ENCODE measurements around the gene NEDD4. TPM values are rescaled to one million over a fixed set of nuclear protein-coding genes. Genes with fewer than 3 reads are reported as not detected.
A peak's percentile ranks its signal among the peaks of the same experiment; 100 is the strongest.
"Not testable (repeated sequence)": the region's sequence is repeated elsewhere in the genome, so short reads cannot be mapped to it uniquely, and the experiment has no call there.

Gene NEDD4
- total RNA-seq, 2 experiments from 2014 or later, result 29.1 to 32.2 TPM

DNA sequence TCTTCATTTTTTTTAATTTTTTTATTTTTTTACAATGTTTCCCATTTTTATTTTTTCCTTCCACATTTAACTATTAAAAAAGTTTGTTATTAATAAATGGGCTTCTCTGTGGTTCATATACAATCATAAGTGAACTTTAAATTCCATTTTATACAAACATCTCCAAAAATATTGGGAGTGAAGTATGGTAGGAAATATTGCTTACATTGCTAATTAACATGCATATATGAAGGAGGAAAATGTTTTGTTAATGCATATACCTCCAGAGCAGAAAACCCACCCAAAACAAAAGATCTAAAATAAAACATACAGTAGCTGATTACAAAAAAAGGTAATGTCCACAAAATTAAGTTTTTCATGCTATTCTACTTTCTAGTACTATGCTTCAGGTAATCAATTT lies 9.9 kb upstream of the NEDD4 start:
- H3K4me1 Mint-ChIP-seq (ENCODE audit: low read depth); H3K36me3 Mint-ChIP-seq (ENCODE audit: low read depth); H3K27ac Mint-ChIP-seq; intact Hi-C loops (cut with micrococcal nuclease); H3K27me3 Mint-ChIP-seq (ENCODE audit: low read depth); DNase-seq; H3K9me3 Mint-ChIP-seq; H3K4me3 Mint-ChIP-seq: not testable (repeated sequence)
- CTCF ChIA-PET, result interaction anchor here (0.6 kb wide), 1 partner anchor 9 kb away, joined by 3 read pairs; no protein-coding TSS in a partner anchor

- intact Hi-C loops (cut with micrococcal nuclease), result no loop called here
- Mint-ChIP-seq H3K4me1 (ENCODE audit: low read depth) (peaks cover 12% of the 10 kb centered on the region), H3K4me3 (no peak overlapping the region), H3K9me3 (no peaks in the 10 kb centered on the region), H3K36me3 (ENCODE audit: low read depth) (peaks cover 2% of the 10 kb centered on the region), H3K27ac (no peak overlapping the region), H3K27me3 (ENCODE audit: low read depth) (peaks cover 11% of the 10 kb centered on the region)
- CTCF ChIA-PET, result no interaction called here
- no peak for DNase-seq
Measured at GRCh38 chr15:56001471-56002078, 8.2 kb upstream of the NEDD4 start.

DNA sequence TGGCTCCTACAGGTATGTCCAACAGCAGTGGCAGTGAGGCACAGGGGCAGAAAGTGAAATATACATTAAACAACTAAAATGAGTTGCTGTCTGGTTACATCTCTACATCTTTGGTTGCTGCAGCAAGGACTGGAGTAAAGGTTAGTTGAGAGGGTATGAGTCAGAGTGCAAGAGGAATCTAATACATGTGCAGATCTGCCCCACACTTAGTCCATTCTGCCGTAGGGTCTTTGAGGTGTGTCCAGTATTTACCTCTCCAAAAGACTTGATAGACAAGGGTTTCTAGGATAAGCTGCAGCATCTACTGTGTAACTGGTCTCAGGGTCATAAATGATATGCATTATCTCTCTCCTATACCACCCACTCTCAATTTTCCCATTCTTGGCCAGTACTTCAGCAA lies 6.2 kb upstream of the NEDD4 start:
- intact Hi-C loops (cut with micrococcal nuclease), result loop anchor here (10.0 kb wide), 1 partner anchor 425 kb away; no protein-coding TSS in a partner anchor
- no peak for DNase-seq
- Mint-ChIP-seq H3K9me3 (no peaks in the 10 kb centered on the region), H3K4me3 (no peak overlapping the region), H3K27me3 (ENCODE audit: low read depth) (peaks cover 17% of the 10 kb centered on the region), H3K4me1 (ENCODE audit: low read depth) (peaks cover 19% of the 10 kb centered on the region), H3K36me3 (ENCODE audit: low read depth) (peaks cover 2% of the 10 kb centered on the region), H3K27ac (no peak overlapping the region)
- CTCF ChIA-PET, result no interaction called here

GRCh38 chr15:55998478-55998877 lies 5.1 kb upstream of the NEDD4 start:
- Mint-ChIP-seq H3K27ac (no peak overlapping the region), H3K4me1 (ENCODE audit: low read depth) (peaks cover 15% of the 10 kb centered on the region), H3K9me3 (no peaks in the 10 kb centered on the region), H3K36me3 (ENCODE audit: low read depth) (peaks cover 2% of the 10 kb centered on the region), H3K4me3 (no peak overlapping the region), H3K27me3 (ENCODE audit: low read depth) (peaks cover 17% of the 10 kb centered on the region)
- no peak for DNase-seq
- intact Hi-C loops (cut with micrococcal nuclease), result loop anchor here (10.0 kb wide), 1 partner anchor 426 kb away; no protein-coding TSS in a partner anchor
- CTCF ChIA-PET, result no interaction called here

DNA sequence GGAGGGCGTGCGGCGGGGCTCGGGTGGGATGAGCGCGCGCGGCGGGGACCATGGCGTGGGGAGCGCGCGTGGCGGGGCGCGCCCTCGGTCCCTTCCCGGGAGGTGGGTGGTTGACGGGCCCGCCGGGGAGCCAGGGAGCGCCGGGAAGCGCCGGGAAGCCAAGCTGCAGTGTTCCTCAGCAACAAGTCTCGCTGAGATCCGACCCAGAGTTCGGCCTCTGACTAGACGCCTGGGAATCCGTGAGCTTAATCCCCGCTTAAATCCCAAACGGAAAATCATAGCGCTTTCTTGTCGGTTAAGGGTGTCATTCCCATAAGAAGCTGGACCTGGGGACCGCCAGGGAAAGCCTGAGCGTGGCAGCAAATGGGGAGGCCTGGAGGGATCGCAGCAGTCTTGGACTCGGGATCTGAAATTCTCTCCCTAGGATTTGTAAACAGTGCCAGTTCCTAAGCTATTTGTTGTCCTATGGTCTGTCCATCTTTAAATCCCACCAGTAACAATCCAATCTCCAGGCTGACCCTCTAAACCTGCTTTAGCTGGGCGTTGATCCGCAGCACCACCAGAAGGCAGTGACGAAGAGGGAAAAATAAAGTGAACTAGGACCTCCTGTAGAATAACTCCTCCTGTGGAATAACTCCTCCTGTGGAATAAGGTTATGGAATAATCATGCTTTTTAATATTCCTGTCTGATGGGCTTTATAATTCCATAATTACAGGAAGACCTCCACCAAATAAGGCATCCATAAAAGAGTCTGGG lies 570 bp upstream of the NEDD4 start:
- intact Hi-C loops (cut with micrococcal nuclease), result loop anchor here (1.0 to 10.0 kb wide), 5 partner anchors 49 to 587 kb away; partner anchors contain the start of genes CCPG1 and PIERCE2
- peaks cover 5% of the 10 kb centered on the region for H3K36me3 Mint-ChIP-seq (ENCODE audit: low read depth)
- no peak for DNase-seq
- peaks cover 30% of the 10 kb centered on the region for H3K4me1 Mint-ChIP-seq (ENCODE audit: low read depth)
- no peaks in the 10 kb centered on the region for H3K9me3 Mint-ChIP-seq
- H3K27me3 Mint-ChIP-seq (ENCODE audit: low read depth), result peaks cover 11% of the 10 kb centered on the region
- peak overlapping the region; percentile 79 for H3K4me3 Mint-ChIP-seq
- CTCF ChIA-PET, result interaction anchor here (0.6 to 1.5 kb wide), 5 partner anchors 9 to 346 kb away, joined by 3 read pairs; no protein-coding TSS in a partner anchor
- peak overlapping the region; percentile 51 for H3K27ac Mint-ChIP-seq

DNA sequence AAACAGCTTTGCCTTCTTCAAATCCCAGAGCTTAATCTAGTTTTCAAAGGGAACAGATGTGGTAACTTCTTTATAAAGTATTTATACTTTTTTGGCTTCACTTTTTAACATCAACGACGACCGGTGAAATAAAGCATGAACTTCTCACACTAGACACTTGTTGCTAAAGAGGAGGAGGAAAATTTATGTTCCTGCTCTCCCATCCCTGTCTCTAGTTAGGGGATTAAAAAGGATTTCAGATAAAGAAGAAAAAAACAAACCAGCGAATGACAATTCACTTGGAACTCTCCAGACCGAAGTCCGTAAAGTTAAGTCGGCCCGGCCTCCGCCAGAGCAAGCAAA lies 672 bp downstream of the NEDD4 start:
- CTCF ChIA-PET, result interaction anchor here (1.0 to 1.5 kb wide), 2 partner anchors 59 to 252 kb away, joined by 3 read pairs; no protein-coding TSS in a partner anchor
- H3K36me3 Mint-ChIP-seq (ENCODE audit: low read depth), result peaks cover 5% of the 10 kb centered on the region
- H3K27ac Mint-ChIP-seq, result peak overlapping the region; percentile 73
- H3K4me3 Mint-ChIP-seq, result peak overlapping the region; percentile 89
- DNase-seq, result no peak
- intact Hi-C loops (cut with micrococcal nuclease), result loop anchor here (1.0 to 10.0 kb wide), 5 partner anchors 51 to 585 kb away; partner anchors contain the start of genes CCPG1 and PIERCE2
- H3K9me3 Mint-ChIP-seq, result no peaks in the 10 kb centered on the region
- H3K4me1 Mint-ChIP-seq (ENCODE audit: low read depth), result peaks cover 30% of the 10 kb centered on the region
- H3K27me3 Mint-ChIP-seq (ENCODE audit: low read depth), result peaks cover 6% of the 10 kb centered on the region

DNA sequence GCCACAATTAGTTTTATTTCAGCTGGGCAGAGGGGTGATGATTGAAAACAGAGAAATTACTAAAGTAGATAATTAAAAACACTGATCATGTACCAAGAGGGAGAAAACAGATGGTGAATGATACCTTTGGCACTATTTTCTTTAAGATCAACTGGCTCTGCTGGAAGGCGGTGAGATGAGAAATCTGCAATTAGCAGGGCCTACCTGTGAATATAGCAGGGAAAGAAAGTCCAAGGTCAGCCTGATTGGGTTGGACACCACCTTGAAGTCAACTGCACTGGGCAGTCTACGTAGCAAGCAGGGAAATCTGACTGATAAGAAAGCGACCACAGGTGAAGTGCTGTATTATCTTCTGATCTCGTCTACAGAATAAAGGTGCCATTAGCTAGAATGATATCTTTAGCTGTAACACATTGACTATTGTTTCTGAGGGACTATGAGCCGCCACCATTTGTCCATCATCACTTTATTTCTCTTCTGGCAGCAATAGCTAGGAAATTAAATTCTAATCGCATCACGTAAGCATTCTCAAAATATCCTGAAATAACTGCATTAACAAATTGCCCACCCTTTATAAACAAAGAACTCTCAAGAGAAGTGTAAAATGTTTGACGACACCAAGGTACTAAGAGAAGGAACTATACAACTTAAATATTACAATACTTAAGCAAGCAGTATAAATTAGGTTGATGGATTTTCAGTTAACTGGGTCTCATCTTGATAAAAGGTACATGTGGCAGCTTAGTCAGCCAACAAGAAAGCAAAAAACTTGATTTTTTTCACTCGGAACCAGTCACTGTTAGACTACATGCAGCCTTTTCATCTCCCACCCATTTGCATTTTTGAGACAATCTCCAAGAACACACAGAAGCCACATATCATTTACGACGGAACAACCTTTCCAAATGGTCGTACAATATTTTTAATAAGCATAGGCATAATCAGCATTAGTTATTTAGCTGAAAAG lies 1.3 kb downstream of the NEDD4 start:
- no peak overlapping the region for H3K27ac Mint-ChIP-seq
- CTCF ChIA-PET, result interaction anchor here (0.7 to 1.0 kb wide), 3 partner anchors 16 to 252 kb away, joined by 3 to 6 read pairs (median 4); no protein-coding TSS in a partner anchor
- H3K36me3 Mint-ChIP-seq (ENCODE audit: low read depth), result peaks cover 5% of the 10 kb centered on the region
- intact Hi-C loops (cut with micrococcal nuclease), result loop anchor here (5.0 to 10.0 kb wide), 2 partner anchors 433 to 585 kb away; partner anchors contain the start of genes CCPG1 and PIERCE2
- DNase-seq, result no peak
- peaks cover 6% of the 10 kb centered on the region for H3K27me3 Mint-ChIP-seq (ENCODE audit: low read depth)
- H3K4me3 Mint-ChIP-seq, result peak overlapping the region; percentile 89
- H3K4me1 Mint-ChIP-seq (ENCODE audit: low read depth), result peaks cover 30% of the 10 kb centered on the region
- H3K9me3 Mint-ChIP-seq, result no peaks in the 10 kb centered on the region

DNA sequence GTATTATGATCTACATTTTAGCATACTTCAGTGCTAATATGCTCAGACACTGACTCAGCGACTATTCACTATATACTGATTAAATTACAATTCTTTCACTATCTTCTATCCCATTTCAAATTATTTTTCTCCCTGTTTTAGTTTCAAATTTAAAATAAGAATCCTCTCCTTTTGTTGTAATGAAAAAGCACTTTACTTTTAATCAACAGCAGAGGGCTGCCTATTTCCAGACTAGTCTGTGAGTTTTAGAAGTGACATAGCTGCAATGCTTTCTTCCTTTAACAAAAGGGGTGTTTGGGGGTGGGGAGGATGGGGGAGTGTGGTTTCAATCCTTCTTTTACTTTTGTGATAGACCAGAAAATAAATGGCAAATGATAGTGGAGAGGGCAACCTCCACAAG lies 2.4 kb downstream of the NEDD4 start:
- DNase-seq, result no peak
- intact Hi-C loops (cut with micrococcal nuclease), result loop anchor here (5.0 to 10.0 kb wide), 2 partner anchors 434 to 584 kb away; partner anchors contain the start of genes CCPG1 and PIERCE2
- H3K4me3 Mint-ChIP-seq, result no peak overlapping the region
- CTCF ChIA-PET, result no interaction called here
- H3K27me3 Mint-ChIP-seq (ENCODE audit: low read depth), result peaks cover 5% of the 10 kb centered on the region
- H3K27ac Mint-ChIP-seq, result no peak overlapping the region
- H3K9me3 Mint-ChIP-seq, result no peaks in the 10 kb centered on the region
- peaks cover 19% of the 10 kb centered on the region for H3K4me1 Mint-ChIP-seq (ENCODE audit: low read depth)
- peaks cover 8% of the 10 kb centered on the region for H3K36me3 Mint-ChIP-seq (ENCODE audit: low read depth)

DNA sequence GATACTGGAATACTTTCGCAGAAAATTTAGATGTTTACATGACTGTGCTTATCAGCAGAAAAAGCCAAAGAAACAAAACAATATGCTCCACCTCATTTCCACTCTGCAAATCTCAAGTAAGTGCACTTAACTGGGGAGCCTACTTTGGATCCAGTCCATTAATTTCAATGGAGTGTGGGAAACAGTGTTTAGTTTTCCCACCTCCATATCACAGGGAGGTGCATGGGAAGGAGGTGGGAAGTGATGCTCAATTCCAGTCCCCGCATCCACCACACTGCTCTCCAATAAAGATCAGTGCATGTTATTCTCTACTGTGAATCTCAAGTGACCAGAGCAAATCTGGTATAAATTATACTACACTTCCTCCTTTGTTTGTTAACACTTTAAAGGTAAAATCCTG lies 2.9 kb downstream of the NEDD4 start:
- Mint-ChIP-seq H3K36me3 (ENCODE audit: low read depth) (peaks cover 8% of the 10 kb centered on the region), H3K4me1 (ENCODE audit: low read depth) (peaks cover 18% of the 10 kb centered on the region), H3K4me3 (no peak overlapping the region), H3K27ac (no peak overlapping the region), H3K9me3 (no peaks in the 10 kb centered on the region), H3K27me3 (ENCODE audit: low read depth) (no peaks in the 10 kb centered on the region)
- intact Hi-C loops (cut with micrococcal nuclease), result loop anchor here (5.0 to 10.0 kb wide), 2 partner anchors 434 to 583 kb away; partner anchors contain the start of genes CCPG1 and PIERCE2
- no peak for DNase-seq
- CTCF ChIA-PET, result no interaction called here

DNA sequence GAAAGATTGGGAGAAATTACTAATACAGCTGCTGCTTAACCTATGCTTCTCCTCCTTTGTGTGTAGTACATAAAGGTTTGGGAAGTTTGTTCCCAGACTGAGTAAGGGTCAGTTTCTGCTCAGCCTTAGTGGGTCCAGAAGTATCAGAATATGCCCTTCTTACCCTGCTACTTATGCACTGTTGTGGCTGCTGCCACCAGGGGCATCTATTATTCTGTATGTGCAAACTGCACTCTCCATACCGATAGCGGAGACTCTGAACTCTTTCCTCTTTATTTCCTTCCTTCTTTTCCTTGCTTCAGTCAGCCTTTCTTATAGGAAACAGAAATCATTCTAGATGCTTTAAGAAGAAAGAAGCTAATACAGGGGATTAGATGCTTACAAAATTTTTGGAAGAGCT lies 4.0 kb downstream of the NEDD4 start:
- Mint-ChIP-seq H3K9me3 (no peaks in the 10 kb centered on the region), H3K4me3 (no peak overlapping the region), H3K36me3 (ENCODE audit: low read depth) (peaks cover 8% of the 10 kb centered on the region), H3K27ac (no peak overlapping the region), H3K4me1 (ENCODE audit: low read depth) (peaks cover 18% of the 10 kb centered on the region), H3K27me3 (ENCODE audit: low read depth) (no peaks in the 10 kb centered on the region)
- intact Hi-C loops (cut with micrococcal nuclease), result no loop called here
- DNase-seq, result no peak
- CTCF ChIA-PET, result no interaction called here

DNA sequence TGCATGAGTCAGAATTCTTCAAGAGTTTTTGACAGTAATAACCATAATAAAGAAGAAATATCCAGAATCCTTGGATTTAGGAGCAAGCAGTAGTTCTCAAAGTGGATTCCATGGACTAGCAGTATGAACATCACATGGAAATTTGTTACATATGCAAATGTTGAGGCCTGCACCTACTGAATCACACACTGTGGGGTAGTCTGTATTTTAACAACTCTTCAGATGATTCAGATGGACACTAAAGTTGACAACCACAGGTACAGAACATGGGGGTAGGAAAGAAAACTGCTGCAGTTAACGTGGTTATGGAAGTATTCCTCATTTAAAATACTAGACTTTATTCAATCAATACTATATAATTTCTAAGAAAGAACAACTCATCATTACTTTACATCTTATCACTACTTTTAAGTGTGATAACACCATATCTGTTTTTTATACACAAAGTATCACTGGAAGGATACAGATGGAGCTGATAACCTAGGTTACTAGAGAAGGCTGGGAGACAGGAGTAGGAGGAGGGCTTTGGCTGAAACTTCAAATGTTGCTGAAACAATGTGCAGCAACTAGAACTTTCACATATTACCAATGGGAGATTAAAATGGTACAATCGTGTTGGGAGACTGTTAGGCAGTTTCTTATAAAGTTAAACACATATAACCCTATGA lies 11.7 kb downstream of the NEDD4 start:
- Mint-ChIP-seq H3K27me3 (ENCODE audit: low read depth) (no peaks in the 10 kb centered on the region), H3K36me3 (ENCODE audit: low read depth) (peaks cover 7% of the 10 kb centered on the region), H3K4me1 (ENCODE audit: low read depth) (peaks cover 2% of the 10 kb centered on the region), H3K27ac (no peak overlapping the region), H3K9me3 (no peaks in the 10 kb centered on the region), H3K4me3 (no peak overlapping the region)
- DNase-seq, result no peak
- intact Hi-C loops (cut with micrococcal nuclease), result no loop called here
- CTCF ChIA-PET, result no interaction called here

Measured in activated naive CD4-positive, alpha-beta T cell treated with anti-CD3 and anti-CD28 coated beads for 36 hours (primary cell).